ENCODE results near the gene PARD3.
"Not testable (repeated sequence)": the region's sequence is repeated elsewhere in the genome, so short reads cannot be mapped to it uniquely, and the experiment has no call there.

The PARD3 gene

DNA sequence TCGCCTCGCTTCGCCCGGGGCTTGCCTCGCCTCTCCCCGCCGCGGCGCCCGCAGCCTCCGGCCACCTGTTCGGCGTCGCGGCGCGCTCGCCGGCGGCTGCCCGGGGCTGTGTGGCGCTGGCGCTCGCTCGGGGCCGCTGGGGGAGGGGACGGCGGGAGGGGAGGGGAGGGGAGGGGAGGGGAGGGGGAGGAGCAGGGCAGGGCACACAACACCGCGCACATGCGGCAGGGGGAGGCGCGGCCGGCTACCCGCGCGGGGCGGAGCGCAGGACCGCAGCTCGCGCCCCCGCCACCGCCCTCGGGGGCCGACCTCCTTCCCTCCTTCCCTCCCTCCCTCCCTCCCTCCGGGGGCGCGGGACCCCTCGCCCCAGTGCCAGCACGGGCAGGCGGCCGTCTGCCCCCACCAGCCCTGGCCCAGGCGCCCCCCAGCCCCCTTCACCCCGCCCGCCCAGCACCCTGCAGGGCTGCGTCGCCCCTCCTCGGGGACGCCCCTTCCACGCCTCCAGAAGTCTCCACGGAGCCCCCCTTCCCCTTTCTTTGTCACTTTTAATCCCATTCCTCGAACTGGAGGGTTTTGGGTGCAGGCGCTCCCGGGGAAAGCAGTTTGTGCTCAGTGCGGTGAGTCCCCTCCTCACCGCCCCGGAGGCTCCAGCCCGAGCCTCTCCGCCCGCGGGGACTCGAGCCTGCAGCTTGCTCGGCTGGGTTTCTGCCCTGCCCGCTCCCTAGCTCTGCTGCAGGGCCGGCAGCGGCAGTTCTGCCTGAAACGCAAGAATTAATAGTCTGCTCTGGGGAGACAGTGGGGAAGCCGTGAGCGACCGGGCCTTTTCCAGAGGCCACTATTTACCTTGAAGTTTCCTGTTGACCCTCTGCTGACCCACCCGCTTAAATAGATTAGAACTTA, at the start of gene PARD3:
TSS of gene PARD3 (minus strand) at position 112 of the 900 bp plus-strand sequence. CDS start 301 bp downstream, outside the sequence.
- in situ Hi-C loops (cut with HindIII; ENCODE audit: low sequenced_read_pairs): no loop called here

DNA sequence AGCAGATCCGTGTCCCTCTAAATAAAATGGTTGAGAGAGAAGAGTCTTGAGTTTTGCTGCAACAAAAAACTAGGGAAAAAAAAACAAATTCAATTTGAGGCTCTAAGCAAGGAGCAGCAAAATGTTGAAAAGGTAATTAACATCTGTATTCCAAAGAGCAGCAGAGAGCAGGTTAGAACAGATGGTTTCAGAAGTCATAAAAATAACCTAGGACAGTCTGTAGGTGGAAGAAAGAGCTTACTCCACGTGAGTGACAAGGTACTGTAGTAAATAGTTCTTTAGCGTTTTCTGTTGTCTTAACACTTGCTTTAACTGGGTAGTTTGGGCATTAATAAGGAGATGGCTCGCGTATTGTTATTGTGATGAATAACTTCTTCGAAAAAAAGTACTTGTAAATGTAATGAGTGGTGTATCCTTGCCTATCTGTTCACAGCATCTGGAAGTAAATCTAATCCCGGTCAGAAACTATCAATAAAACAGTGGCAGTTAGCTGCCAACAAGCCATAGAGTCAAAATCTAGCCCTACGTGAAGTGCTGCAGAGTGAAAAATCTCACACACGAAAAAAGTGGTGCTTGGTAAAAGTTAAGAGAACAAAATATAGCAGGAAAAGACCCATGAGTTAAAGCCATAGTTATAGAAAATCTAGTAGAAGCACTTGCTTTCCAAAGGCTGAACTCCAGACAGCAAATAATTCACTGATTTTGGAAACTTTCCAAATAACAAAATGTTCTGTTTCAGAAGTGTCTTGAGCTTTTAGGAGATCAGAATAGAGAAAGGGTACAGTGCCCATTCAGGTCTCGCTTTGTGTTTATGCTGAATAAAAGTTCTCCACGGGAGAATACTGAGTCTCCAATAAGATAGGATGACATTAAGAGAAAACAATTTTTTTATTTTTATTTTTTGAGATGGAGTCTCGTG, 49.3 kb upstream of the PARD3 start:
- in situ Hi-C loops (cut with HindIII; ENCODE audit: low sequenced_read_pairs): no loop called here

DNA sequence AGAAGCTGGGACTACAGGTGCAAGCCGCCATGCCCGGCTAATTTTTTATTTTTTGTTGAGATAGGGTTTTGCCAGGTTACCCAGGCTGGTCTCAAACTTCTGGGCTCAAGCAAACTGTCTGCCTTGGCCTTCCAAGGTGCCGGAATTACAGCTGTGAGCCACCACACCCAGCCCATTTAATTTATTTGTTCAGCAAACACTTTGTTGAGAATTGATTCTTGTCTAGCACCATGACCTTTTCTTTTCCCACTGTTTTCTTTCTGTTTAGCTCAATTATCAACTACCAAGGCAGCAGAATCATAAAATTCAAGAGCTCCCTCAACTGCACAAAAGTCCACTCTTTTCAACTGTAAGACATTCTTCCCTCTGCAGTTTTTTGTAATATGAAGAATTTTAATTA, 47.8 kb upstream of the PARD3 start:
- in situ Hi-C loops (cut with HindIII; ENCODE audit: low sequenced_read_pairs): no loop called here

DNA sequence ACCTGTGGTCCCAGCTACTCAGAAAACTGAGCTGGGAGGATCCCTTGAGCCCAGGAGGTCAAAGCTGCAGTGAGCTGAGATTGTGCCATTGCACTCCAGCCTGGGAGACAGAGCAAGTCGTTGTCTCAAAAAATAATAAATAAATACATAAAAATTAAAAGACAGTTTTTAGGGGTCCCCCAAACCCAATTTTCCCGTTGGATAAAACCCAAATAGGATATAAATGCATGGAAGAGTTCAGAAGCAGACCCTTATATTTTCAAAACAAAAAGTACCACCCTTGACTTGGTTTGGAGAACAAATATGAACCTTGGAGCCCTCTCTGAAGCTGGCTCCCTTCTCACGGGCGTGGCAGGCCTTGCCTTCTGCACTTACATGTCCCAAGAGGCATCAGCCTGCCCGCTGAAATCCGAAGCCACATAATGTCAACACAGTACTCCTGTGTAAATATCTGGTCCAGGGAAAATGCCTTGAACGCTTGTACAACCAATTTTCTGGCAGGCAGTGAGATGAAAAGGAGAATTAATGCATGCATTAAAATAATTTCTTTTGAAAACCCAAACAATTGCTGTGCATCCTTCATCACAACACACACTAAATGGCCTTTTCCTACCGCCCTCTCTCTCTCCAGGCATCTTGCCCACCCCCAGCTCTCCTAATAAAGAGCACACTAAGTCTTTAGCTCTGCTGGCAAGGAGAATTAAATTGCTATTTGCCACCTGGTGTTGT, 46.4 kb upstream of the PARD3 start:
- in situ Hi-C loops (cut with HindIII; ENCODE audit: low sequenced_read_pairs): no loop called here

DNA sequence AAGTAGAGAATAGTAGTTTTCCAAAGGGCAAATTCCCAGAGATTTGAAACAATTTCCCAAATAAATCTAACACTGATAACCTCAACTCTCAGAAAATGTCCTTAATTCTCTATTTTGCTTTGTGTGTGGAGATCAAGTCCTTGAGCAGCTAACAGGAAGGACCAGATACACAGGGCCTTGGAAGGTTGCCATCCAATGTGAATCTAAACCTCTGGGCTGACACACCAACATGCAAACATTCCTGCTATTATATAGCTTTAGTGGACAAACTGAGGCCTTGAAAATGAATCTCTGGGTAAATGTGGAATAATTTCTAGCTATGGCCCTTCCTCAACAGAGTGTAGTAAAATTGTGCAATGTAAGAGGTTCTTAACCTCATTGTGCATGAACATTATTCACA, 44.1 kb upstream of the PARD3 start:
- in situ Hi-C loops (cut with HindIII; ENCODE audit: low sequenced_read_pairs): no loop called here

DNA sequence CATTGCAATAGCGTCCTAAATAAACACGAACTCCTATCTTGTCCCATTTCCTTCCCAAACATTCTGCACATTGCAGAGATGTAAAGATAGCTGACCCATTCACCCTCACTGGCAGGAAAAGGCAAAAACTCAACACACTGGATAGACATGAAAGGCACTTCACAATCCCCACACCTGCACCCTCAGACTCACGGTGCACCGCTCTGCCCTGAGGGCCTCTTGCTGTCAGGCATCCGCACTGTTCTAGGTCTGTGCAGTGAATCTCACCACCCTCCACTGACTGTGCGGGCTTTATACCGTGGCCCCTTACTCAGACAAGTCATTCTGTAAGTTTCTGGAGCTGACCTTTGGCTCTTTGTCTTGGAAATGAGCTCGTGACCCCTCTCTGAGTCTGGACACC, 42.9 kb upstream of the PARD3 start:
- in situ Hi-C loops (cut with HindIII; ENCODE audit: low sequenced_read_pairs): no loop called here

DNA sequence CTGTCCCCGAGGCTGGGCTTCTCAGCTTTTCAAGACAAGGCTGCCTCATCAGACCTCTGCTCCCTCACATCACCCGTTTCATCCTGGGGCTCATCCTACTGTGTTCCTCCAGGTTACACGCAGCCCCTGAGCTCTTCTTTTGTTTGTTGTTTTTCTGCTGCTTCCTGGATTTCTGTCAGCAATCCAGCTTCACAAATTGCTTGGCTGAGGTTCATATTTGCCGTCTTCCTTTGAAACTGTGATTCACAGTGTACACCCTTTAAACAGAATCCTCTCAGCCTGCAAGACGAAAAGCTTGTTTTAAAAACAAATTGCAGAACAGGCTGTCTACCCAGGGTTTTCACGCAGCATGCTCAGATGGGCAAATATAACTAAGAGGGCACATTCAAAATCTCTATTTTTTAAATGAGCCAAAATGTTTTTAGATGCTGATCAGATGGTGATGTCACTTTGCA, 39.1 kb upstream of the PARD3 start:
- in situ Hi-C loops (cut with HindIII; ENCODE audit: low sequenced_read_pairs): no loop called here

DNA sequence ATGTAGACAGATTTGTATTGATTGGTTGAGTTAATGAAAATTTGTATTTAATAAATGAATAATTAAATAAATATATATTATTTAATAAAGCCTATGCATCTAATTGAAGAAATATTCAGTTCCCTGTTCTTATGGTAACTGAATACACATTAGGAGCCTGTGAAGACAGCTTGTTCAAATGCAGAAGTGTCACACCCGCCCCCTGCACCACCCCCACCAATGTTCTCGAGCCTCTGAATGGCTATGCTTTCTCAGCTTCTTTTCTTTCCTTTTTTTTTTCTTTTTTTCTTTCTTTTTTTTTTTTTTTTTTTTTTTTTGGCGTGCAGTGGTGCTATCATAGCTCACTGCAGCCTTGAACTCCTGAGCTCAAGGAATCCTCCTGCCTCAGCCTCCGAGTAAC, 38.3 kb upstream of the PARD3 start:
- in situ Hi-C loops (cut with HindIII; ENCODE audit: low sequenced_read_pairs): no loop called here

DNA sequence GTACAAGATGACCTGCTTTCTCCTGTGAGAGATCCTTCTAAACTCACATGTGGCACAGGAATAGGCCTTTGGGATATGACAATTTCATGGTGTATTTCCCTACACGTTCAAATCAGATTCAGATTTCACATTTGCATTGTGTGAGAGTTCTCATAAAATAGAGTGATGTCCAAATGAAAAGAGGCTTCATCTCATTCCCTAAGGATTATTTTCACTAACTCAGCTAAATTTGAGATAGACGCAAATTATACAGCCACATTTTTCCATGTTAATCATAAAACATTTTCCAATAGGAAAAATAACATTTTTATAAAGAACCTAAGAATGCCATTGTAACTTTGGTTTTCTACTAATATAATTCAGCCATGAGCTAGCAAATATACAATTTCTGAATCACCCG, 35.5 kb upstream of the PARD3 start:
- in situ Hi-C loops (cut with HindIII; ENCODE audit: low sequenced_read_pairs): no loop called here

DNA sequence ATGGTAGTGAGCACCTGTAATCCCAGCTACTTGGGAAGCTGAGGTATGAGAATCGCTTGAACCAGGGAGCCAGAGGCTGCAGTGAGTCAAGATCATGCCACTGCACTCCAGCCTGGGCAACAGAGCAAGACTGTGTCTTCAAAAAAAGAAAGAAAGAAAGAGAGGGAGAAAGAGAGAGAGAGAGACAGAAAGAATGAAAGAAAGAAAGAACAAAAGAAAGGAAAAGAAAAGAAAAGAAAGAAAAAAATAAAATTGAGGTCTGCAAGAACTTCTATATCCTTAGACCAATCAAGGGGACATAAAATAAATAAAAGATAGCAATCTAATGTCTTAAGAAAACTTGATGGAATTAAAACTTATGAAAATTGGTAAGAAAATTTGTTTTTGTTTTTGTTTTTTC, 34.9 kb upstream of the PARD3 start:
- in situ Hi-C loops (cut with HindIII; ENCODE audit: low sequenced_read_pairs): no loop called here

DNA sequence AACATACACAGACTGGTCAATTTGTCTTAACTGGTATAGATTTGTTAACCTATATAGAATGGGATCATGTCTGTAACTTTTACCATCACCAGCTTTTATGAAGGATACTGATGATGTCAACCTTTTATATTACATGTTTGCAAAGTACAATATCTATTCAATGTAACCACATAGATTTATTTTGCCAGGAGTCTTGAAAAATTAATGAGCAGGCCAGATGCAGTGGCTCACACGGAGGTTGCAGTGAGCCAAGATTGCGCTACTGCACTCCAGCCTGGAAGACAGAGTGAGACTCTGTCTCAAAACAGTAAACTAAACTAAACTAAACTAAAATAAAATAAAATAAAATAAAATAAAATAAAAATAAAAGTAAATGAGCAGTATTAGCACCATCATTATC, 30.0 kb upstream of the PARD3 start:
- in situ Hi-C loops (cut with HindIII; ENCODE audit: low sequenced_read_pairs): no loop called here

DNA sequence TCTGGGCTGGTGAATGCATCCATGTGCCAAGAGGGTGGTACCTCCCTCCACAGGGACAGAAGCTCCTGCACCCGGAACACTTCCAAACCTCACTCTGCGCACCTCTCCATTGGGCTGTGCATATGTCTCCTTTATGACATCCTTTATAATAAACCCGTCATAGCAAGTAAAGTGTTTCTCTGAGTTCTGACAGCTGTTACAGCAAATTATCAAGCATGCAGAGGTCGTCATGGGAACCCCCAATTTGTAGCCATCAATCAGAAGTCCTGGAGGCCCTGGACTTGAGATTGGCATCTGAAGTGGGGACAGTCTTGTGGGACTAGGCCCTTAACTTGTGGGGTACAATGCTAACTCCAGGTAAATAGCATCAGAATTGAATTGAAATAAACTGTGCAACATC, 29.4 kb upstream of the PARD3 start:
- in situ Hi-C loops (cut with HindIII; ENCODE audit: low sequenced_read_pairs): no loop called here

DNA sequence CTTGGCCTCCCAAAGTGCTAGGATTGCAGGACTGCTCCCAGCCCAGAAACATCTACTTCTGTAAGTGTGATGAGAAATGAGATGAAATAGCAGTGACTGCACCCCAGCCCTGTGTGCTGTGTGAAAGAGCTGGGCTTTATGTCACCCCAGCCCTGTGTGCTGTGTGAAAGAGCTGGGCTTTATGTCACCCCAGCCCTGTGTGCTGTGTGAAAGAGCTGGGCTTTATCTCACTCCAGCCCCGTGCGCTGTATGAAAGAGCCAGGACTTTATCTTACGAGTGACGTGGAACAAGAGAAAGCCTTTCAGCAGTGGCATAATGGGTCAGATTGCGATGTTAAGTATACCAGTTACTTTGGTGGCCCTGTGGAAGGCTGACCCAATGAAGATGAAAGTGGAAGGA, 28.4 kb upstream of the PARD3 start:
- in situ Hi-C loops (cut with HindIII; ENCODE audit: low sequenced_read_pairs): not testable (repeated sequence)

DNA sequence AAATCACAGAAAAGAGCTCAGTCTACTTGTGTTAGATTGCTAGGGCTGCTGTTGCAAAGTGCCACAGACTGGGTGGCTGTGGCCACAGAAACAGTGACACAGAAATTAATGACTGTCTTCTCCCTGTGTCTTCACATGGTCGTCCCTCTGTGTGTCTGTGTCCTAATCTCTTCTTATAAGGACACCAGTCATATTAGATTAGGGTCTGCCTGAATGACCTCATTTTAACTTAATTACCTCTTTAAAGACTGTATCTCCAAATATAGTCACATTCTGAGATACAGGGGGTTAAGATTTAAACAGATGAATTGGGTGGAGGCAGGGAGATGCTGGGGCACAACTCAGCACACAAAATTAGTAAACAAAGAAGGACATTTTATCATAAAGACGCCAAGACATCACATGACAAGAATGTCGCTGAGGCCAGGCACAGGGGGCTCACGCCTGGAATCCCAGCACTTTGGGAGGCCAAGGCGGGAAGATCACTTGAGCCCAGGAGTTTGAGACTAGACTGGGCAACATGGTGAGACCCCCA, 23.3 kb upstream of the PARD3 start:
- in situ Hi-C loops (cut with HindIII; ENCODE audit: low sequenced_read_pairs): no loop called here

DNA sequence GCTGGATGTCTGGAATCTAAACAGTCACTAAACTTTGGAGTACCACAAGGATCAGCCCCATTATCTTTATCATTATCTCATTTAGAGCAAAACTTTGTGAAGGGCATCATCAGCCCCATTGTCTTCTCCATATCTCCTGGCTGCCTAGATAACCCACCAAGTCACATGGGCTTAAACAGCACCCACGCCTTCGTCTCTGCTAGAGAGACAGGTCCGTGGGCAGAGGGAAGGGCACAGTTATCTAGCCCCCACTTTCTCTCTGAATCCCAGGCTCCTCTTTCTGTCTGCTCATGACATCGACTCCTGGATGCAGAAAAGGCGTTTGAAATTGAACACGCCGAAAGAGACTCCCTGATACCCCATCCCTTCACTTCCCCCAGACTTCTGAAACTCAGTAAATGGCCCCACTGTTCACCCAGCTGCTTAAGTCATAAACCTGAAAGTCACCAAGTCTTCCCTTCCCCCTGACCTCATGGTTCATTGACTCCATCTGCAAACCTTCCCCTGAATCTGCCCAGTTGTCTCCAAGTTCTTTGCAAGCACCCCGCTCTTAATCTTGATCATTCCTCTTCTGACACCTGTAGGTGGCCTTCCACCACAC, 20.9 kb upstream of the PARD3 start:
- in situ Hi-C loops (cut with HindIII; ENCODE audit: low sequenced_read_pairs): no loop called here

DNA sequence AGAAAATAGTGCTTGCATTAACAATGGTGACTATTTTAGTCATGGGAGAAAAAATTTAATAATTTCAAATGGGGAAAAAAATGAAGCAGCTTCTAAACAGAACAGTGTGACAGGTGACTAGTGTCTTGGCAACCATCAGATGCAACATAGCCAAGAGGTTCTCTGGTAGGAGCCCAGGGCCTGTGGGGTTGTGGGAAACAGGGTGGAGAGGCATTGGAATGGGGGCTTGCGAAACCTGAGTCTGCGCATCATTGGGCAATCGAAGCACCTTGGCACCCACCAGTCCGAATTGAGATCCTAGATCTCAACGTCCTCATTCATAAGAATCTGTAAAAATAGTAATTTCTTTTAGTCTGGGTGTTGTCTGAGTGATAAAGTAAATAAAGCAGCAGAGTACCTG, 19.2 kb upstream of the PARD3 start:
- in situ Hi-C loops (cut with HindIII; ENCODE audit: low sequenced_read_pairs): loop anchor here (5.0 kb wide), 1 partner anchor 107 kb away; no protein-coding TSS in a partner anchor

DNA sequence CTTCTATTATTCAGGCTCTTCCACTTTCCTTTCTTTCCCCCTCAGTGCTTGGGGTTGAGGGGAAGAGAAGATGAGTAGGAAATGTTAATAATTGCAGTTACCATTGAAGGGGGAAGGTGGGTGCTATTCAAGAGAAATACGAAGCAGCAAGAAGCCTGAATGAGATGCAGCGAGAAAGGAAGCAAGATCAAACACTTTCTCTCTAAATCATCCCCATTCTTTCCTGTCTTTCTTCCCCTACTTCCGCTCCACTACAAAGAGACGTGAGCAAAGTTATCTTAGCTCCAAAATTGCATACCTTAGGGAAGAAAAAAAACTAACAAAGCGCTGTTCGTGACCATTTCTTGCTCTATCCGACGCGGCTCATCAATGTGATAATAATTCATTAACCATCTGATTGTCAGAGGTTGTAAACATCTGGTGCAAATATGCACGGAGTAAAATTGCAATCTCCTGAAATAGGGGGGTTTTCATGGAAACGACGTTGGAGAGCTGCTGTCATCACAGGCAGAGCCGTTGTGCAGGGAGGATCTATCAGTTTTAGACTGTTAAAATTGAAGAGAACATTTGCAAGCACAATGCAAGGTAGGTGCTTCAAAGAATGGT, 15.2 kb upstream of the PARD3 start:
- in situ Hi-C loops (cut with HindIII; ENCODE audit: low sequenced_read_pairs): loop anchor here (5.0 kb wide), 1 partner anchor 103 kb away; no protein-coding TSS in a partner anchor

DNA sequence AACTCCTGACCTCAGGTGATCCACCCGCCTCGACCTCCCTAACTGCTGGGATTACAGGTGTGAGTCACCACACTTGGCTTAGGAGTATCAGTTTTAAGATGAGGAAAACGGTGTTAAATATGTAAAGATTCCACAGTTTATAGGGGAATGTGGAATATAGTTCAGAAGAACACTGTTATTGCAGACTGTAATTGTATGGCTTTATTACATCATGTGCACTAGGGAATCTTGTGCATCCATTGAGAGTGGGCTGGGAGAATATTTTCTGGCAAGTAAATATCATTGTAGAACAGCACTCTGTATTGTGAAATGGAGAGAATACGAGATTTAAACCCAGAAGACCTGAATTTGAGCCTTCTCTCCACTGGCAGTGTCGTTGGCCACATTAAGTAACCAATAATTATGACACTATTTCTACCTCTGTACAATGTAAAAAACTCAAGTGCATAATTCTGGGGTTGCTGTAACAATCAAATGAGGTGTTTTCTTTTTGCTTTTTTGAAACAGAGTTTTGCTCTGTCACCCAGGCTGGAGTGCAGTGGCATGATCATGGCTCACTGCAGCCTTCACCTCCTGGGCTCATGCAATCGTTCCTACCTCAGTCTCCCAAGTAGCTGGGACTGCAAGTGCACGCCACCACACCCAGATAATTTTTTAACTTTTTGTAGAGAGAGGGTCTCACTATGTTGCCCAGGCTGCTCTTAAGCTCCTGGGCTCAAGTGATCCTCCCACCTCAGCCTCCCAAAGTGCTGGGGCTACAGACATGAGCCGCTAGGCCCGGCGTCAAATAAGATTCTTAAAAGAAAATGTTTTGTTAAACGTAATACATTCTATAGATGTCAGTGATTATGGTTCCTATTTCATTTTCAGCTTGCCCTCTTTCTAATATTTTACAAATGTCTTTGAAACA, 12.0 kb upstream of the PARD3 start:
- in situ Hi-C loops (cut with HindIII; ENCODE audit: low sequenced_read_pairs): no loop called here

DNA sequence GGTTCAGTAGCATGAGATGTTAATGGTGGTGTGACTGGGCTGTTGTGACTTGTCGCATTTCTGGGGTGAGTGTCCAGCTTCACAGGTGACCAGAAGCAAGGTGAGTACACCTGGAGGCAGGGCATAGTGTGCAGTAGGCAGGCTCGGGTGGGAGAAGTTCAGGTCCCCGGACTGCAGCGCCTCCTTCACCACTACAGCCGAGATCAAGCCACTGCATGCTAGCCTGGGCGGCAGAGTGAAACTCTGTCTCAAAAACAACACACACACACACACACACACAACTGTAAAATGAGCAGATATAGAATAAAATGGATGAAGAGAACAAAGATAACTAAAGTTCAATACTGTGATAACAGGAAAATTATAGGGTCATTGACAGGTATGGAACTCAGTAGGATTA, 11.1 kb upstream of the PARD3 start:
- in situ Hi-C loops (cut with HindIII; ENCODE audit: low sequenced_read_pairs): no loop called here

All from endothelial cell of hepatic sinusoid (primary cell).